Testis (tissue), 3 donors: ENCODE data around the gene SNX3. TPM values are rescaled to one million over a fixed set of nuclear protein-coding genes. Genes with fewer than 3 reads are reported as not detected.
"Not testable (repeated sequence)": the region's sequence is repeated elsewhere in the genome, so short reads cannot be mapped to it uniquely, and the experiment has no call there.

Source experiments
- DNase-seq: peaks from one replicate; pipeline ENCODE4 v3.0.0-alpha.2; 2019
- H3K27ac ChIP-seq, 2 donors: fragments of 200-600 bp; sonication (generic); one replicate each; pipeline ENCODE4 v1.5.1; 2019
- H3K27me3 ChIP-seq: fragments of 200-600 bp; sonication (generic); one replicate; pipeline ENCODE4 v1.5.1; 2019
- H3K36me3 ChIP-seq: fragments of 200-600 bp; sonication (generic); one replicate; pipeline ENCODE4 v1.5.1; 2017; ENCODE audit warnings: low read depth; ENCODE audit errors: missing control alignments
- H3K4me1 ChIP-seq: fragments of 200-600 bp; sonication (generic); one replicate; pipeline ENCODE4 v1.5.1; 2019
- H3K4me3 ChIP-seq, 2 donors: fragments of 200-600 bp; sonication (generic); one replicate each; pipeline ENCODE4 v1.5.1; 2017 to 2019
- H3K9me3 ChIP-seq: fragments of 200-600 bp; sonication (generic); one replicate; pipeline ENCODE4 v1.5.1; 2017
- CTCF ChIP-seq, 3 experiments: fragments of 450-650 bp in 2 of 3; fragments of 200-600 bp in 1 of 3; sonication (generic) in 1 of 3; IDR thresholded peaks; one replicate each; pipeline ENCODE4 v1.5.1; 2016 to 2019; ENCODE audit warnings: antibody characterized with exemption in 3 of 3, mild to moderate bottlenecking in 2 of 3, moderate library complexity in 1 of 3
- POLR2A ChIP-seq: fragments of 450-650 bp; IDR thresholded peaks from one replicate; pipeline ENCODE4 v1.6.1; 2017; ENCODE audit warnings: antibody characterized with exemption, mild to moderate bottlenecking, moderate library complexity
- WGBS, 2 donors: methylation state at CpG; one replicate each; pipeline ENCODE4 v1.1.5; 2018; 5-methylcytosine and 5-hydroxymethylcytosine counted together
- intact Hi-C: fragments of 100-400 bp; cut with DNase I; formaldehyde crosslinking; loops from one replicate; pipeline ENCODE4 v1.15.1; 2023; ENCODE audit warnings: low total_unique reads
- polyA plus RNA-seq: library from polyadenylated mRNA; stranded (reverse); fragments of 350-450 nt; fragmentation: Illumina TruSeq; extraction: RNeasy Lipid Tissue Mini Kit (QIAGEN cat#74804); gene quantifications from one replicate; pipeline ENCODE4 v1.2.3, GENCODE V29; 2014; ENCODE audit warnings: low read depth, low replicate concordance; ENCODE audit not compliant: insufficient read depth
- total RNA-seq, 2 donors: library from RNA; depleted of rRNA; stranded (reverse); fragments of >200 nt; gene quantifications; one replicate each; pipeline ENCODE4 v1.2.3, GENCODE V29; 2016

Gene SNX3
- total and polyA plus RNA-seq, 3 donors from 2014 or later, result 125 to 252 (median 139) TPM

DNA sequence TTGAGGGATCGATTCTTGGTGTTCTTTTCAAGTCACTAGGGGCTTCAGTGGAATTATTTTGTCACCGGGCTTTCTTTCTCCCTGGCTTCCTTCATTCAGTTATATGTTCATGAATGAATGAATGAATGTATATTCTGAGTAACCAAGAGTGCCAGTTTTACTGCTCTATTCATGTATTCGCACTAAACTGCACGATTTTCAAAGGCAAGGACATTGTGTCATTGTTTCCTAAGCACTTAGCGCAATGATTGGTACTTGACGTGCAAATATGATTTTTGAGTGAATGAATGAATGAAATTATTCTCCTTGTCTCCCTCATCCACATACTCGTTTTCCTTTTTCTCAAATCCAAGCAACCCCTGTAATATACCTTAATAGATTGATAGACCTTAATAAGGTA is 34.8 kb upstream of the SNX3 start:
- 44 to 49% methylated on average over 7 of the region's 7 CpGs for WGBS, 2 donors
- intact Hi-C loops, result no loop called here

GRCh38 chr6:108294727-108295625 is 34.1 kb upstream of the SNX3 start, which contains the start of gene AFG1L:
Gene AFG1L, plus strand, starts transcription at chr6:108295054. Its CDS starts 26 bp downstream, at chr6:108295080.
- H3K4me3 ChIP-seq, result peak within 1 kb of the TSS; percentile 82 to 83
- peak within 1 kb of the TSS; percentile 92 for H3K27ac ChIP-seq
- H3K4me1 ChIP-seq, result peaks cover 3% of the 10 kb centered on the region
- intact Hi-C loops, result no loop called here
- peak; percentile 96 for DNase-seq
- H3K27me3 ChIP-seq, result no peaks in the 10 kb centered on the region
- 1% methylated on average over 18 to 46 of the region's 46 CpGs for WGBS, 2 donors
- H3K9me3 ChIP-seq, result no peaks in the 10 kb centered on the region
- H3K36me3 ChIP-seq, result no peaks in the 10 kb centered on the region
- TF ChIP-seq CTCF (IDR thresholded peaks at IDR 0.05) (peak in 1 of 3 experiments; percentile 14), POLR2A (no peak)

More for the DNA sequence above, 34.8 kb upstream of the SNX3 start:
- TF ChIP-seq POLR2A (no peak), CTCF (IDR thresholded peaks at IDR 0.05) (no peak)
- H3K4me1 ChIP-seq, result peaks cover 3% of the 10 kb centered on the region
- H3K9me3 ChIP-seq, result no peaks in the 10 kb centered on the region
- no peak for DNase-seq
- no peaks in the 10 kb centered on the region for H3K27me3 ChIP-seq
- H3K4me3 ChIP-seq, result peak overlapping the region; percentile 82 to 83
- peak overlapping the region; percentile 92 for H3K27ac ChIP-seq
- no peaks in the 10 kb centered on the region for H3K36me3 ChIP-seq

DNA sequence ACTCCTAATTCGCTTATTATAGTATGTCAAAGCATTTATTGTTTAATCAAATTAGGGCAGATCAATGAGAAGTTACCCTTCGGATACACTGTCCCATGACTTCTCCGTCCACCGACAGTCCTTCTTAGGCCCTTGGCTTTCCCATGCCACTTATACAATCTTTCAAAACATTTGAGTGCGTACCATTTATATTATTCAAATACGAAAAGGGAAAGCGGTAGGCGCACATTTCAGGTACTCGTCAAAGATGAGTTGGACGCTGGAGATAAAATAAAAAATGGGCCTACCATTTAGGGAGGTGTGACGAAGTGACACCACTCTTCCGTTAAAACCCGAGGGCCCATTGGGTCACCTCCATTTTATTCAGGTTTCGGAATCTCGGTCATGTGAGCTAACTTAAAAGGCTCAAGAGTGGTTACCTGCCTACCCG is 33.5 kb upstream of the SNX3 start:
- no peak for DNase-seq
- H3K27me3 ChIP-seq, result no peaks in the 10 kb centered on the region
- 21 to 25% methylated on average over 15 to 16 of the region's 16 CpGs for WGBS, 2 donors
- H3K36me3 ChIP-seq, result no peaks in the 10 kb centered on the region
- H3K4me3 ChIP-seq, result peak overlapping the region; percentile 82 to 83
- H3K4me1 ChIP-seq, result peaks cover 3% of the 10 kb centered on the region
- no peaks in the 10 kb centered on the region for H3K9me3 ChIP-seq
- TF ChIP-seq CTCF (IDR thresholded peaks at IDR 0.05) (no peak), POLR2A (no peak)
- intact Hi-C loops, result no loop called here
- peak overlapping the region; percentile 92 for H3K27ac ChIP-seq

DNA sequence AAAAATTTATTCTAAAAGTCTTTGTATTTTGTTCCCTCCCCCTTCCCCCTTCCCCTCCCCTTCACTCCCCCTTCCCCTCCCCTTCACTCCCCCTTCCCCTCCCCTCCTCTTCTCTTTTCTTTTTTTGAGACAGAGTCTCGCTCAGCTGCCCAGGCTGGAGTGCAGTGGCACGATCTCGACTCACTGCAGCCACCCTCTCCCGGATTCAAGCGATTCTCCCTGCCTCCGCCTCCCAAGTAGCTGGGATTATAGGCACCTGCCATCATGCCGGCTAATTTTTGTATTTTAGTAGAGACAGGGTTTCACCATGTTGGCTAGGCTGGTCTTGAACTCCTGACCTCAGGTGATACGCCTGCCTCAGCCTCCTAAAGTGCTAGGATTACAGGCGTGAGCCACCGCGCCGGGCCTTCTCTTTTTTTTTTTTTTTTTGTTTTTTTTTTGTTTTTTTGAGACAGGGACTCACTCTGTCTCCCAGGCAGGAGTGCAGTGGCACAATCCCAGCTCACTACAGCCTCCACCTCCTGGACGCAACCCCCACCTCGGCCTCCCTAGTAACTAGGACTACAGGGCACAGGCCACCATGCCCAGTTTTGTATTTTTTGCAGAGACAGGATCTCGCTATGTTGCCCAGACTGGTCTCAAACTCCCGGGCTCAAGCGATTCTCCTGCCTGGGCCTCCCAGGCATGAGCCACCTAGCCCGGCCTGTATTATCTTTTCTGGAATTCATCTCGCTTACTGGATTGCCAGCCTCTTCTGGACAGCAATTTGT is 32.9 kb upstream of the SNX3 start:
- H3K27ac ChIP-seq, result peak overlapping the region in 1 of 2 donors; percentile 92
- intact Hi-C loops, result no loop called here
- DNase-seq, result no peak
- H3K4me3 ChIP-seq, result peak overlapping the region; percentile 82 to 83
- H3K4me1 ChIP-seq, result peaks cover 3% of the 10 kb centered on the region
- TF ChIP-seq POLR2A (no peak), CTCF (IDR thresholded peaks at IDR 0.05) (no peak)
- no peaks in the 10 kb centered on the region for H3K27me3 ChIP-seq
- no peaks in the 10 kb centered on the region for H3K36me3 ChIP-seq
- 66 to 77% methylated on average over 18 to 19 of the region's 19 CpGs for WGBS, 2 donors
- H3K9me3 ChIP-seq, result no peaks in the 10 kb centered on the region

- intact Hi-C loops, H3K4me1 ChIP-seq, H3K36me3 ChIP-seq, H3K9me3 ChIP-seq, DNase-seq, H3K27me3 ChIP-seq, H3K27ac ChIP-seq, H3K4me3 ChIP-seq: not testable (repeated sequence)
- WGBS, 2 donors, result 59 to 61% methylated on average over 3 of the region's 3 CpGs
These were observed 31.7 kb upstream of the SNX3 start for GRCh38 chr6:108292561-108292960.
